H1 (cell line): Measurements from ENCODE around the gene MYLK4. TPM values are rescaled to one million over a fixed set of nuclear protein-coding genes. Genes with fewer than 3 reads are reported as not detected.

Experiments used
- CHD7 ChIP-seq: fragments of 300-600 bp; sonication (generic); IDR thresholded peaks from 2 replicates; pipeline ENCODE4 v1.7.1; 2012; ENCODE audit warnings: low read length, moderate library complexity, mild to moderate bottlenecking, inconsistent platforms; ENCODE audit not compliant: insufficient replicate concordance
- polyA plus RNA-seq, 7 experiments: library from polyadenylated mRNA; depleted of rRNA in 3 of 7; stranded (reverse) in 5 of 7; unstranded in 2 of 7; fragments of >200 nt in 5 of 7; fragments of 200-250 nt in 2 of 7; gene quantifications; 1 replicate in 5 of 7; 2 replicates in 1 of 7; 4 replicates in 1 of 7; pipeline versions ENCODE4 v1.2.1 to v1.2.3, GENCODE V29; 2011 to 2013; ENCODE audit warnings: missing spikeins in 2 of 7, mixed read lengths in 2 of 7
- total RNA-seq: library from RNA; stranded (reverse); fragmentation: NEBNext Ultra II Directional; extraction: Animal tissue kit (Norgen Biotek cat#: 25700); gene quantifications from 2 replicates; pipeline ENCODE4 v1.2.1, GENCODE V29; 2021

The MYLK4 gene
- total and polyA plus RNA-seq, 2 of the 8 experiments (the other 6 are each of a cell fraction or from before 2014, with no cell fraction given), result 0.11 to 0.17 TPM

GRCh38 chr6:2772840-2773239 is 22.1 kb upstream of the MYLK4 start (continued):
- no peak for TF ChIP-seq CHD7
